Upper lobe of left lung (tissue), 6 donors: ENCODE data around the gene POU2F2. TPM values are rescaled to one million over a fixed set of nuclear protein-coding genes. Genes with fewer than 3 reads are reported as not detected.

Source experiments
- ATAC-seq, 2 donors: fragments of 200-7000 bp; cut with Tn5 transposase; one replicate each; pipeline ENCODE4 v1.9.1; 2022; ENCODE audit warnings: mild to moderate bottlenecking in 2 of 2, moderate library complexity in 2 of 2; ENCODE audit not compliant: low FRiP score in 2 of 2
- DNase-seq, 2 donors: peaks; one replicate each; pipeline ENCODE4 v3.0.0-alpha.2; 2019 to 2020
- H3K27ac ChIP-seq, 4 donors: fragments of 200-600 bp; sonication (generic); one replicate each; pipeline ENCODE4 v1.5.1; 2016 to 2019
- H3K27me3 ChIP-seq, 4 donors: fragments of 200-600 bp; sonication (generic); one replicate each; pipeline ENCODE4 v1.5.1; 2017 to 2019
- H3K36me3 ChIP-seq, 4 donors: fragments of 200-600 bp; sonication (generic); one replicate each; pipeline ENCODE4 v1.5.1; 2016 to 2019
- H3K4me1 ChIP-seq, 4 donors: fragments of 200-600 bp; sonication (generic); one replicate each; pipeline ENCODE4 v1.5.1; 2018 to 2019
- H3K4me3 ChIP-seq, 4 donors: fragments of 200-600 bp; sonication (generic); one replicate each; pipeline ENCODE4 v1.5.1; 2017 to 2019; ENCODE audit warnings: mild to moderate bottlenecking in 2 of 4, moderate library complexity in 1 of 4
- H3K9me3 ChIP-seq, 4 donors: fragments of 200-600 bp; sonication (generic); one replicate each; pipeline ENCODE4 v1.5.1; 2018 to 2019
- CTCF ChIP-seq, 6 experiments: fragments of 450-650 bp in 4 of 6; fragments of 200-600 bp in 2 of 6; sonication (generic) in 2 of 6; IDR thresholded peaks; one replicate each; pipeline ENCODE4 v1.5.1; 2016 to 2019; ENCODE audit warnings: antibody characterized with exemption in 6 of 6
- EP300 ChIP-seq, 4 donors: sonication (generic); formaldehyde crosslinking; IDR thresholded peaks; one replicate each; pipeline ENCODE4 v1.5.1; 2017; ENCODE audit warnings: antibody characterized with exemption in 4 of 4, control low read depth in 2 of 4
- POLR2A ChIP-seq, 4 donors: fragments of 450-650 bp; IDR thresholded peaks; one replicate each; pipeline ENCODE4 v1.5.1; 2016 to 2017; ENCODE audit warnings: antibody characterized with exemption in 4 of 4, mild to moderate bottlenecking in 2 of 4
- POLR2AphosphoS5 ChIP-seq, 2 donors: sonication (generic); formaldehyde crosslinking; IDR thresholded peaks; one replicate each; pipeline ENCODE4 v1.5.1; 2017; ENCODE audit warnings: antibody characterized with exemption in 2 of 2
- WGBS, 2 donors: methylation state at CpG; one replicate each; pipeline ENCODE4 v1.1.5; 2017 to 2018; 5-methylcytosine and 5-hydroxymethylcytosine counted together
- total RNA-seq, 6 donors: library from RNA; depleted of rRNA in 4 of 6; stranded (reverse); fragments of >200 nt in 4 of 6; gene quantifications; one replicate each; pipeline versions ENCODE4 v1.1.0 to v1.2.1, GENCODE V29; 2016 to 2021
- donor health status: DM: no; HTN: no; CAD: no; lungs with moderate emphysema.
- donor health status: DM: no; HTN: yes; CAD: no; lungs with severe emphysema.

POU2F2 gene
- total RNA-seq, 6 donors from 2014 or later = 1.3 to 12.0 (median 5.0) TPM

DNA sequence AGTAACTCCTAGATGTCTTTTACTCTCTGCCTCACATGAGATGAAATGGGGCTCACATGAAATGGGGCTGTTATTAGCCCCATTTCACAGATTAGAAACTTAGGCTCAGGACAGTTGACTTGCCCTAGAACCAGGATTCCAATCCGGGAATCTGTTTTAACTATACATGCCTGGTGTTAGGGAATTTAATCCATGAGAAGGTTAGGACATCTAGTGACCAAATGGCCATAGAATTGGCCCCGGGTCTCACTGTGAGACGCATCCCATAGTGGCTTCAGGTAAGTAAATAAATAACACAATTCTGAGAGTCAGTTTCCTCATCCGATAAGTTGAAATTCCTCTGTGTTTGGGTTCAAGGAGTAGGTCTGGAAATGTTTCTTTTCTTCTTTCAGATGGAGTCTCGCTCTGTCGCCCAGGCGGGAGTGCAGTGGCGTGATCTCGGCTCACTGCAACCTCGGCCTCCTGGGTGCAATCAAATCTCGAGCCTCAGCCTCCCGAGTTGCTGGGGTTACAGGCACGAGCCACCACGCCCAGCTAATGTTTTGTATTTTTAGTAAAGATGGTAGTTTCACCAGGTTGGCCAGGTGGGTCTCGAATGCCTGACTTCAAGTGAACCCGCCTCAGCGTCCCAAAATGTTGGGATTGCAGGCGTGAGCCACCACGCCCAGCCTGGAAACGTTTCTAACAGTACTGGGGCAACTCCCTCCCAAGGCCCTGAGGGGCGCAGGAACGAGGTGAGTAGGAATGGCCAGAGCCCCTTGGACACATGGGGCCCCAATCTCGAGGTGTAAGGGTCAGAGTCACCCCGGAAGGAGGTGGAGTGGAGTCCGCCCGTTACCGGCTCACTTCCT is 57.5 kb downstream of the POU2F2 start:
- H3K4me3 ChIP-seq = peak overlapping the region; percentile 2 to 98 (median 96)
- ATAC-seq (peak in 1 of 2 donors; percentile 32), DNase-seq (no peak)
- H3K27ac ChIP-seq = peak overlapping the region; percentile 90 to 98 (median 96)
- H3K4me1 ChIP-seq = peaks cover 8 to 33% (median 21%) of the 10 kb centered on the region in 4 donors
- peaks cover 2 to 14% (median 13%) of the 10 kb centered on the region in 4 donors for H3K36me3 ChIP-seq
- 64 to 67% methylated on average over 20 to 27 of the region's 27 CpGs for WGBS, 2 donors
- no peaks in the 10 kb centered on the region for H3K9me3 ChIP-seq
- H3K27me3 ChIP-seq = peaks cover 0 to 6% (median 2%) of the 10 kb centered on the region in 4 donors
- no peak for TF ChIP-seq CTCF (IDR thresholded peaks at IDR 0.05)
- TF ChIP-seq EP300 (IDR thresholded peaks at IDR 0.05) = no peak
- TF ChIP-seq POLR2A (IDR thresholded peaks at IDR 0.05) = no peak
- no peak for TF ChIP-seq POLR2AphosphoS5 (IDR thresholded peaks at IDR 0.05)

GRCh38 chr19:42071247-42071646 is 61.0 kb downstream of the POU2F2 start:
- Histone ChIP-seq H3K9me3 (no peaks in the 10 kb centered on the region), H3K4me1 (peaks cover 6 to 19% (median 10%) of the 10 kb centered on the region in 4 donors), H3K27me3 (peaks cover 0 to 22% (median 5%) of the 10 kb centered on the region in 4 donors), H3K36me3 (no peaks in the 10 kb centered on the region), H3K4me3 (no peak overlapping the region), H3K27ac (no peak overlapping the region)
- no peak for DNase-seq
- WGBS, 2 donors = 88 to 95% methylated on average over 12 of the region's 12 CpGs
- ATAC-seq = no peak
- no peak for TF ChIP-seq EP300 (IDR thresholded peaks at IDR 0.05)
- no peak for TF ChIP-seq CTCF (IDR thresholded peaks at IDR 0.05)
- no peak for TF ChIP-seq POLR2AphosphoS5 (IDR thresholded peaks at IDR 0.05)
- no peak for TF ChIP-seq POLR2A (IDR thresholded peaks at IDR 0.05)

DNA sequence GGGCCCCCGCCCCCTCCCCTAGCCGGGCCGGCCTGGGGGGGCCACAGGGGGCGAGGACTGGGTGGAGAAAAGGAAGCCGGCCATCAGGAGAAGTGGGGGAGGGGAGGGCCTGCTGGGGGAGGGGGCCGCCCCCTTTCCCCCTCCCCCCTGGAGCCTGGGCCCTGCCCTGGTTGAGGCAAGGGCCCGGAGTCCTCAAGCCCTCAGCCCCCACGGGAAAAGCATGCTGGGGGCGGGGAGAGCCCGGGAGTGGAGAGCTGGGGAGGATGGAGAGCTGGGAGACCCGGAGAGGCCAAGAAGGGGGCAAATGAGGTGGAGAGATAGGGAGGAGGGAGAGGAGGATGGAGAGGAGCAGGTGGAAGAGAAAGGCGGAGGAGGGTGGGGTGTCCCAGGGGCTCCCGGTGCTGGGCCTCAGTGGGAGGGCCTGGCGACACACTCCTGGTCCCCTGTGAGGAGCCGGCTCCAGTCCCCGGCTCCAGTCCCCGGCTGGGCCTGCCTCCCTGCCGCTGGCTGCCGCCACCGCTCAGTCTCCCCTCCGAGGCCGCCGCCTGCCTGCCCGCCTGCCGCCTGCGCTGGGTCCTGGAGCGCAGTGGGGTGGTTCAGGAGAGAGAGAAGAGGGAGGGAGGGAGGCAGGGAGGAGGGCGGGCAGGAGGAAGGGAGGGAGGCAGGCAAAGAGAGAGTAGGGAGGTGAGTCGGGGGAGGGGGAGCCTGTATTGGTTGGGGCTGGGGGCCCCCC is 62.5 kb downstream of the POU2F2 start, which contains the start of gene GRIK5:
GRIK5 (minus strand) TSS at position 588 of the 733 bp plus-strand sequence. CDS start 4,436 bp downstream, outside the sequence.
- TF ChIP-seq CTCF (IDR thresholded peaks at IDR 0.05) = no peak
- no peak for TF ChIP-seq POLR2A (IDR thresholded peaks at IDR 0.05)
- no peak for TF ChIP-seq POLR2AphosphoS5 (IDR thresholded peaks at IDR 0.05)
- no peak for TF ChIP-seq EP300 (IDR thresholded peaks at IDR 0.05)
- ATAC-seq = peak in 1 of 2 donors; percentile 13
- 11 to 12% methylated on average over 13 to 21 of the region's 29 CpGs for WGBS, 2 donors
- DNase-seq = peak in 1 of 2 donors; percentile 75
- peaks cover 3 to 13% (median 7%) of the 10 kb centered on the region in 4 donors for H3K4me1 ChIP-seq
- H3K27ac ChIP-seq = no peak within 1 kb of the TSS
- H3K27me3 ChIP-seq = peaks cover 0 to 22% (median 5%) of the 10 kb centered on the region in 4 donors
- no peaks in the 10 kb centered on the region for H3K36me3 ChIP-seq
- H3K4me3 ChIP-seq = peak within 1 kb of the TSS in 2 of 4 donors; percentile 2 to 17
- no peaks in the 10 kb centered on the region for H3K9me3 ChIP-seq

DNA sequence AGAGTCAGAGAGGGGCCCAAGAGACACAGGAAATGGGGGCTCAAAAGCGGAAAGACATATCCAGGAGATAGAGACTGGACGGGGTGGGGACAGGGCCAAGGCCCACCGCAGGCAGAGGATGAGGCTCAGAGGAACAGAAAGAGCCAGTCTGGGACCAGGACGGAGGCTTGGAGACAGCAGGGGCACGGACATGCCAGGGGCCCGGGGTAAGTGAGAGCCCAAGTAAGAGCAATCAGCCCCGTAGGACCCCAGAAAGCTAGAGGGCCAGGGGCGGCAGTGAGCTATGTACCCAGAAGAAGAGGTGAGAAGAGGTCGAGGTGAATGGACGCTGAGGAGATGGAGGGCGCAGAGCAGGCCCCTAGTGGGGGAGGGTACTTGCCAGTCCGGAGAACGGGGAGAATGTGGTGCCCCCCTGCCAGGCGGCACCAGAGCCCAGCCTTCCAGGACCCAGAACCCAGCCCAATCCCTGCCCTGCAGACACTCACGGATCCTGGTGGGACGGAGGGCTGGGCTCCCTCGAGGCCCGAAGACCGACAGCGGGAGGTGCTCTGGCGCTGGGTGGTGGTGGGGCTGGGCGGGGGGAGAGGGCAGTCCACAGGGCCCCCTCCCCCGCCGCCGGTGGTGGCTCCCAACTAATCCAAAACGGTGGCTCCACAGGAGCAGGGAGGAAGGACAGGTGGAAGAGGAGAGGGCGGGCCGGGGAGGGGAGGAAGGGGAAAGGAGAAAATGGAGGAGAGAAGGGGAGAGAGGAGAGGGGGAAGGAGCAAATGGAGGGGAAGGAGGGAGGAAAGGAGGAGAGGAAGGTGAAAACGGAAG is 63.3 kb downstream of the POU2F2 start:
- Histone ChIP-seq H3K27me3 (peaks cover 0 to 22% (median 5%) of the 10 kb centered on the region in 4 donors), H3K4me3 (peak overlapping the region in 2 of 4 donors; percentile 2 to 17), H3K27ac (no peak overlapping the region), H3K9me3 (no peaks in the 10 kb centered on the region), H3K4me1 (peaks cover 3 to 11% (median 6%) of the 10 kb centered on the region in 4 donors), H3K36me3 (no peaks in the 10 kb centered on the region)
- ATAC-seq (no peak), DNase-seq (peak in 1 of 2 donors; percentile 53)
- TF ChIP-seq CTCF (IDR thresholded peaks at IDR 0.05) = no peak
- no peak for TF ChIP-seq POLR2A (IDR thresholded peaks at IDR 0.05)
- 17 to 21% methylated on average over 22 to 23 of the region's 29 CpGs for WGBS, 2 donors
